ENCODE measurements around the gene SANBR.

Gene SANBR

DNA sequence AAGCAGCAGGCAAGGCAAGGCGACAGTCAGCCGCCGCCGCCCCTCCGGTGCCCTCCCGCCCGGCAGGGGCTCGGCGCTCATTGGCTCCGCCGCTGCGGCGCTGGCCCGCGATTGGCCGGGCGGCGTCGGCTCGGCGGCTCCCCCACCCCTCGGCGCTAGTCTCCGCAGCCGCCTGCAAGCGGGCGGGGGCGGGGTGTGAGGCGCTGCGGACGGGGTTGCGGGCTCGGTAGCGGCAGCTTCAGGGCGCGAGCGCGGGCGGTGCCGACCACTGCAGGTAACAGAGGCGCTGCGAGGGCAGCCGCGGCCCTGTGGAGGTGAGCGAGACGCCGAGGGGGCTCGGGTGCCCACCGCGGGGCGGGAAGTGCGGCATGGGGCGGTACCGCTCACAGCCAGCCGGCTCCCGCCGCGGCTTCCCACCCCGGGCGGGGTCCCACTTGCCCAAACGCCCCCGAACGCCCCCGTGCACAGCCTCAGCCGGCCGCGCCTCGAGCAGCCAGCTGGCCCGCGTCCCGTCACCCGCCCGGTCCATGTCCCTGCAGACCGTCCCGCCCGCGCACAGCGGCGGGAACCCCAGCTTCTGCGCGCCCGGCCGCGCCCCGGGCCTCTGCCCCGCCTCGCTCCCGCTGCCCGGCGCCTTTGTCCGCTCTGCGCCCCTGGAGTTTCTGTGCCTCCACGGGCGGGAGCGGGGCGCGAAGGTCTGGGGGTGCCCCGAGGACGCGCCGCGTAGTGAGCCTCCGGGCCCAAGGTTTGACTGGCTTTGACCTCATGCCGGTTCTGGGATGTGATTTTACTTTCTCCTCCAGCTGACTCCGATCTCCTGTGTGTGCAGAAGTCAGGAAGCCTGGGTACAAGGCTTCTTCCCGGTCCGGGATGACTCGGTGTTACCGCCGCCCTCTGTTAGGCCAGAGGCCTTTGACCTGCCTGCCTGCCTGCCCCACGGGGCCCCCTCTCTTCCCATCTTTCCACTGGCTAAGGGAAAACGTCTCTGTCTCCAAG, at the start of gene SANBR:
Gene SANBR, plus strand, starts transcription at position 158 of the 996 bp plus-strand sequence. CDS start 4,480 bp downstream, outside the sequence.
- TF ChIP-seq, protein P1, sequence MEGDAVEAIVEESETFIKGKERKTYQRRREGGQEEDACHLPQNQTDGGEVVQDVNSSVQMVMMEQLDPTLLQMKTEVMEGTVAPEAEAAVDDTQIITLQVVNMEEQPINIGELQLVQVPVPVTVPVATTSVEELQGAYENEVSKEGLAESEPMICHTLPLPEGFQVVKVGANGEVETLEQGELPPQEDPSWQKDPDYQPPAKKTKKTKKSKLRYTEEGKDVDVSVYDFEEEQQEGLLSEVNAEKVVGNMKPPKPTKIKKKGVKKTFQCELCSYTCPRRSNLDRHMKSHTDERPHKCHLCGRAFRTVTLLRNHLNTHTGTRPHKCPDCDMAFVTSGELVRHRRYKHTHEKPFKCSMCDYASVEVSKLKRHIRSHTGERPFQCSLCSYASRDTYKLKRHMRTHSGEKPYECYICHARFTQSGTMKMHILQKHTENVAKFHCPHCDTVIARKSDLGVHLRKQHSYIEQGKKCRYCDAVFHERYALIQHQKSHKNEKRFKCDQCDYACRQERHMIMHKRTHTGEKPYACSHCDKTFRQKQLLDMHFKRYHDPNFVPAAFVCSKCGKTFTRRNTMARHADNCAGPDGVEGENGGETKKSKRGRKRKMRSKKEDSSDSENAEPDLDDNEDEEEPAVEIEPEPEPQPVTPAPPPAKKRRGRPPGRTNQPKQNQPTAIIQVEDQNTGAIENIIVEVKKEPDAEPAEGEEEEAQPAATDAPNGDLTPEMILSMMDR (IDR thresholded peaks at IDR 0.05; ENCODE audit: insufficient read depth, low read length, poor library complexity, severe bottlenecking) = no peak
- DNase-seq (ENCODE audit: extremely low read depth, insufficient read length) = peak; percentile 92
- Histone ChIP-seq H3K4me3 (replicated peaks; ENCODE audit: low read depth, low read length) (peak within 1 kb of the TSS; percentile 70), H3K27me3 (replicated peaks; ENCODE audit: control insufficient read depth, insufficient read depth, low read length) (no peaks in the 10 kb centered on the region), H3K36me3 (ENCODE audit: control insufficient read depth, insufficient read depth, low read length) (no peaks in the 10 kb centered on the region)

DNA sequence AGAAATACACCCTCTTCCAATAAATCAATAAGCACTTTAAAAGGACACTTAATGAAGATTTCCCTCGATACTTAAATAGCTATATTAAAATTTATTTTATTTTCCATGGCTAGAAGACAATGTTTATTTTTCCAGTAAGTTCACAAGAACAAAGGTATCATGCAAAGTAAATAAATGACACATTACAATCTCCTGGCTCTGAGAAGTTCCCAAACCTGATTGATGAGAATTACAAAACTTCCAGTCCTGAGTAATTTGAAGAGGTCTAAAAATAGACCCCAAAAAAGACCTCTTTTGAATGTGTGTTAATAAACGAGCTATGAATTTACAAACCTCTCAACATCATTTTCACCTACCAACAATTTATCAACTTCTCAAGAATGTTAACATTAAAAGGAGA, 49.7 kb upstream of the SANBR start:
- Histone ChIP-seq H3K27me3 (replicated peaks; ENCODE audit: control insufficient read depth, insufficient read depth, low read length) (no peaks in the 10 kb centered on the region), H3K4me3 (replicated peaks; ENCODE audit: low read depth, low read length) (peak overlapping the region; percentile 80), H3K36me3 (ENCODE audit: control insufficient read depth, insufficient read depth, low read length) (0 out of 2 replicates have a peak, but pooled peaks cover under 1% of the 10 kb centered on the region)
- no peak for DNase-seq (ENCODE audit: extremely low read depth, insufficient read length)
- TF ChIP-seq, protein P1 (IDR thresholded peaks at IDR 0.05; ENCODE audit: insufficient read depth, low read length, poor library complexity, severe bottlenecking) = no peak

DNA sequence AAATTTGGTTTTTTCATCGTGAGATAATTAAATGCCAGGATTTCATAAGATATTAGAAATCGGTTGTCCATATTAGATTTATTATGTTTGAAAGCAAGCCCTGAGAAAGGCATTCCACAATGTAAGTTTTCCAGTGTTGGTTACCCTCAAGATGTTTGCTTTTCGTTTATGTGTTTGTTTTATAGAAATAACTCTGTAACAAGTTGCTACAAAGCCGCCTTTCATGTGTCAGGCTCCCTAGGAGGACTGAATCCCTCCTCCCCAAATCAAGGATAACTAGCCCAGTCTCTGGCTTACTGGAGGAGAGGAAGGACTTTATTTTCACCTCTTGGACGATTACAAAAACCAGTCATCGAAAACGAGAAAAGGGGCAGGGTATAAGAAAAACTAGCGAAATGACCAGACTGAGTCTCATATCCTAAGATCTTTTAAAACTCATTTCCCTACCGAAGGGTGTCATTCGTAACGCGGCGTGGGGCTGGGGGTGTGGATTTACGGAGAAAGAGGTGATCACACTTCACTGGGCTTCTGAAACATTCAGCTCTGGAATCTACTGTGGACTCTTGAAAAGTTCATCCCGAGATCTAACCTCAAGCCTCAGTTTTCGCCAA, 49.2 kb upstream of the SANBR start:
- TF ChIP-seq, protein P1 (IDR thresholded peaks at IDR 0.05; ENCODE audit: insufficient read depth, low read length, poor library complexity, severe bottlenecking) = no peak
- no peak for DNase-seq (ENCODE audit: extremely low read depth, insufficient read length)

DNA sequence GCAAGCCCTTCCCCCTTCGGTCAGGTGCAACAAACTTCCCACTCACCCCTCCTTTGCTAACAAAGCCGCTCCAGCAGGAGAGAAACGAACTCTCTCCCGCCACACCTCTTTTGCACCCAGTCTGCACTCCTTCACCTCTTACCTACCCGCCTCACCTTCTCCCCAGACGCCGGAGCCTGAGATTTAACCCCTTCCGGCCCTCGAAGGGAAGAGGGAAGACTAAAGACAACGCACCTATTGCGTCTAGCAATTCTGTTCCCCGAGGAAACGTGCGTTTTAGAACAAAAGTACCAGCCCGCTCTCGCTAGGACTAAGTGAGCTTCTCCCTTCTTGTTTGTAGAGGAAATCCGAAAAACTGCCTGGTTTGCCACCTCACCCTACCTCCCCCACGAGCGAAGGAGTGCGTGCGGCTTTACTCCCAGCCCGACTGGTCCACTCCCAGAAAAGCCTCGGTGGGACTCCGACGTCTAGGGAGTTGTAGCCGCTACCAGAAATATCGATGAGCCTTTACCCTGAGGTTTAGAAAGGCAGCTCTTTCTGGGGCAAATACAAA, 48.6 kb upstream of the SANBR start:
- TF ChIP-seq, protein P1 (IDR thresholded peaks at IDR 0.05; ENCODE audit: insufficient read depth, low read length, poor library complexity, severe bottlenecking) = no peak
- Histone ChIP-seq H3K36me3 (ENCODE audit: control insufficient read depth, insufficient read depth, low read length) (peaks cover 6% of the 10 kb centered on the region), H3K4me3 (replicated peaks; ENCODE audit: low read depth, low read length) (peak overlapping the region; percentile 80), H3K27me3 (replicated peaks; ENCODE audit: control insufficient read depth, insufficient read depth, low read length) (no peaks in the 10 kb centered on the region)
- peak; percentile 89 for DNase-seq (ENCODE audit: extremely low read depth, insufficient read length)

More for the DNA sequence above, 49.2 kb upstream of the SANBR start:
- Histone ChIP-seq H3K36me3 (ENCODE audit: control insufficient read depth, insufficient read depth, low read length) (peaks cover 6% of the 10 kb centered on the region), H3K4me3 (replicated peaks; ENCODE audit: low read depth, low read length) (peak overlapping the region; percentile 80), H3K27me3 (replicated peaks; ENCODE audit: control insufficient read depth, insufficient read depth, low read length) (no peaks in the 10 kb centered on the region)

DNA sequence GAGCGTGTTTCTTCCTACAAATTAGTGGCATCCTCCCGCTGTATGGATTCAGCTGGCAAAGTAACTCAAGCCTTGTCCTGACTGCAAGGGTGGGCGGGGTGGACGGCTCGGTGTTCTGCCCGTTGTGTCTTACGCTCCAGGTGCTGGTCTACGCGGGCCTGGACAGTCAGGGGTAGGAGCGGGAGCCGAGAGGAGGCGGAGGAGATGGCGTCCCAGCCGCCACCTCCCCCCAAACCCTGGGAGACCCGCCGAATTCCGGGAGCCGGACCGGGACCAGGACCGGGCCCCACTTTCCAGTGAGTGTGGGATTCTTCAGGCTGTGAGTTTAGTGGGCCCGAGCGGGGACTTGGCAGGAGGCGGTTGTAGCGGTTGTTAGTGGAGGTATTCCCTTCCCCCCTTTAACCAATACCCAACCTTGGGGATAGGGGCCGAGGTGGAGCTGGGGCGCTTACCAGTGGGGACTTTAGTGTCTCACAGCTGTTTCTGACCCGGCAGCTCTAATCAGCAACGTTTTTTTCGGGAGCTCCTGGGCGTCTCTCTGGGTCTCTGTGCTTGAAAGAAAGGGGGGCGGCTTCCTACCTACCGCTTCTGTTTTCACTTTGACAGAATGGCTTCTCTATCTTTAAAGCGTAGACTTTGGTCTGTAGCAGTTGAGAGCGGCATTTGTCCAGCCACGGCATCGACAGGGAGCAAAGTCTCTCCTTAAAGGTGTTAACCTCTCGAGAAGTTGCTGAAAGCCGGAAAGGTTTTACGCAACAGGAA, 47.9 kb upstream of the SANBR start, which contains the start of the genes PEX13 and PUS10:
Gene PEX13, plus strand, starts transcription at position 165 of the 762 bp plus-strand sequence. Its CDS starts 40 bp downstream, at position 205.
Gene PUS10, minus strand, starts transcription at position 700 of the 762 bp plus-strand sequence. CDS start 6,365 bp downstream, outside the sequence.
- Histone ChIP-seq H3K4me3 (replicated peaks; ENCODE audit: low read depth, low read length) (peak within 1 kb of the TSS; percentile 80), H3K27me3 (replicated peaks; ENCODE audit: control insufficient read depth, insufficient read depth, low read length) (no peaks in the 10 kb centered on the region), H3K36me3 (ENCODE audit: control insufficient read depth, insufficient read depth, low read length) (peaks cover 6% of the 10 kb centered on the region)
- TF ChIP-seq, protein P1 (IDR thresholded peaks at IDR 0.05; ENCODE audit: insufficient read depth, low read length, poor library complexity, severe bottlenecking) = no peak
- peak; percentile 87 for DNase-seq (ENCODE audit: extremely low read depth, insufficient read length)
